ENCODE measurements around the gene TTBK2. TPM values are rescaled to one million over a fixed set of nuclear protein-coding genes. Genes with fewer than 3 reads are reported as not detected.
"Not testable (repeated sequence)": the region's sequence is repeated elsewhere in the genome, so short reads cannot be mapped to it uniquely, and the experiment has no call there.

TTBK2 gene
- total RNA-seq, 1 donor: 15.2 TPM

DNA sequence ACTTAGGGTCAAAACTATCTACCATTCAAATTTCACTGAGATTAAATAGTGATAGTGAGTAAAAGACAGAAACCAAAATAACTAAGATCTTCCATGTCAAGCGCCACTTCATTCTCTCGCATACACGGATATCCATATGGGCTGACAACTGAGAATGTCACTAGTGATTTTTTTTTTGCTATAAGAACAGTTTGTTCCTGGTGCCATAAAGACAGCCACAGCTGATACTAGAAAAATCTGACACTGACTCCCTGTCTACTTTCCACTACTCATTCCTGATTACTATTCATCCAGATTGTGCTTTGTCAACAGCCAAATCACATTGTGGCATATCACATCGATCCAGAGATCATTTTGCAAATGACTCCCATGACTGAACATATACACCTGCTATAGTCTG lies 137.9 kb downstream of the TTBK2 start:
- TF ChIP-seq, protein P1, sequence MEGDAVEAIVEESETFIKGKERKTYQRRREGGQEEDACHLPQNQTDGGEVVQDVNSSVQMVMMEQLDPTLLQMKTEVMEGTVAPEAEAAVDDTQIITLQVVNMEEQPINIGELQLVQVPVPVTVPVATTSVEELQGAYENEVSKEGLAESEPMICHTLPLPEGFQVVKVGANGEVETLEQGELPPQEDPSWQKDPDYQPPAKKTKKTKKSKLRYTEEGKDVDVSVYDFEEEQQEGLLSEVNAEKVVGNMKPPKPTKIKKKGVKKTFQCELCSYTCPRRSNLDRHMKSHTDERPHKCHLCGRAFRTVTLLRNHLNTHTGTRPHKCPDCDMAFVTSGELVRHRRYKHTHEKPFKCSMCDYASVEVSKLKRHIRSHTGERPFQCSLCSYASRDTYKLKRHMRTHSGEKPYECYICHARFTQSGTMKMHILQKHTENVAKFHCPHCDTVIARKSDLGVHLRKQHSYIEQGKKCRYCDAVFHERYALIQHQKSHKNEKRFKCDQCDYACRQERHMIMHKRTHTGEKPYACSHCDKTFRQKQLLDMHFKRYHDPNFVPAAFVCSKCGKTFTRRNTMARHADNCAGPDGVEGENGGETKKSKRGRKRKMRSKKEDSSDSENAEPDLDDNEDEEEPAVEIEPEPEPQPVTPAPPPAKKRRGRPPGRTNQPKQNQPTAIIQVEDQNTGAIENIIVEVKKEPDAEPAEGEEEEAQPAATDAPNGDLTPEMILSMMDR (IDR thresholded peaks at IDR 0.05; ENCODE audit: extremely low read depth, low read depth, low read length): no peak

DNA sequence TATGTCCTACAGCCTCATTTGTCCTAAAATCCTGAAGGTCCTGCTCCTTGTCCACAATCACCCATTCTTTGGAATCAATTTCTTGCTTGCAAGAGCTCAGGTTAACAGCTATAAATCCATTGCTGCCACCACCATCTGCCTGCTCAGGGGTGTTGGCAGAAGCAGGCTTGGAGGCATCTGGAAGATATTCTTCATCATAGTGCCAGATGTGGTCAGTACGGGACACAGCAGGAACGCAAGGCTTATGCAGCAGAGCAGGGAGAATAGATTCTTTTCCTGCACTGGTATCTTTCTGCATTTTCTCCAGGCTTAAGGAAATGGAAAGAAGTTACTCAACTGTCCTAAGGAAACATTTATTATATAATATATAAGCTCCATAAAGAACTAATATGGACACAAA lies 145.2 kb downstream of the TTBK2 start:
- H3K27me3 ChIP-seq (ENCODE audit: insufficient read depth, low read length): no peaks in the 10 kb centered on the region
- no peak overlapping the region for H3K4me3 ChIP-seq (ENCODE audit: insufficient read depth, low read length)
- TF ChIP-seq, protein P1 (IDR thresholded peaks at IDR 0.05; ENCODE audit: extremely low read depth, low read depth, low read length): no peak
- H3K4me1 ChIP-seq (ENCODE audit: insufficient read depth, low read length): no peaks in the 10 kb centered on the region
- H3K79me2 ChIP-seq (ENCODE audit: insufficient read depth, low read length): no peaks in the 10 kb centered on the region
- H3K9me3 ChIP-seq (ENCODE audit: low read depth, low read length): no peaks in the 10 kb centered on the region
- H3K27ac ChIP-seq (ENCODE audit: low read depth, low read length): no peak overlapping the region
- H2AFZ ChIP-seq (ENCODE audit: low read length): no peak overlapping the region
- no peak for DNase-seq (ENCODE audit: insufficient read length, low spot score, missing footprints)
- no peaks in the 10 kb centered on the region for H4K20me1 ChIP-seq (ENCODE audit: insufficient read depth, low read length)
- no peak overlapping the region for H3K4me2 ChIP-seq (ENCODE audit: insufficient read depth, low read length)
- H3K36me3 ChIP-seq (ENCODE audit: insufficient read depth, low read length): peaks cover 12% of the 10 kb centered on the region

More for the DNA sequence above, 137.9 kb downstream of the TTBK2 start:
- Histone ChIP-seq H3K36me3 (ENCODE audit: insufficient read depth, low read length) (peaks cover 7% of the 10 kb centered on the region), H3K9me3 (ENCODE audit: low read depth, low read length) (no peaks in the 10 kb centered on the region), H3K4me1 (ENCODE audit: insufficient read depth, low read length) (no peaks in the 10 kb centered on the region), H3K79me2 (ENCODE audit: insufficient read depth, low read length) (no peaks in the 10 kb centered on the region), H3K4me3 (ENCODE audit: insufficient read depth, low read length) (no peak overlapping the region), H2AFZ (ENCODE audit: low read length) (no peak overlapping the region), H3K27ac (ENCODE audit: low read depth, low read length) (no peak overlapping the region), H4K20me1 (ENCODE audit: insufficient read depth, low read length) (no peaks in the 10 kb centered on the region), H3K27me3 (ENCODE audit: insufficient read depth, low read length) (no peaks in the 10 kb centered on the region), H3K4me2 (ENCODE audit: insufficient read depth, low read length) (no peak overlapping the region)
- DNase-seq (ENCODE audit: insufficient read length, low spot score, missing footprints): no peak

DNA sequence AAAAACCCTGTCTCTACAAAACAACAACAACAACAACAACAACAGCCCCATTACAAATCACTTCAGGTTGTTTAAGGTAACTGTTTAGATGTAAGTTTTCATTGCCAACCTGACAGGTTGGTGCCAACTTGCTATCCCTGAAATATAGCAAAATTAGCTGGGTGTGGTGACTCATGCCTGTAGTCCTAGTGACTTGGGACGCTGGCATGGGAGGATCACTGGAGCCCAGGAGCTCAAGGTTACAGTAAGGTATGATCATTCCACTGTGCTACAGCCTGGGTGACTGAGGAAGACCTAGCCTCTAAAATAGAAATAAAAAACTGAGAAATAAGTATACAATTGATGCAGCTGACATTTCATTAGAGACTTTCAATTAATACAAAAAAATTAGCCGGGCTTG lies 147.7 kb downstream of the TTBK2 start:
- H3K4me3 ChIP-seq (ENCODE audit: insufficient read depth, low read length): no peak overlapping the region
- no peaks in the 10 kb centered on the region for H3K79me2 ChIP-seq (ENCODE audit: insufficient read depth, low read length)
- no peaks in the 10 kb centered on the region for H3K27me3 ChIP-seq (ENCODE audit: insufficient read depth, low read length)
- no peak overlapping the region for H2AFZ ChIP-seq (ENCODE audit: low read length)
- peaks cover 12% of the 10 kb centered on the region for H3K36me3 ChIP-seq (ENCODE audit: insufficient read depth, low read length)
- no peak overlapping the region for H3K27ac ChIP-seq (ENCODE audit: low read depth, low read length)
- no peaks in the 10 kb centered on the region for H3K9me3 ChIP-seq (ENCODE audit: low read depth, low read length)
- no peaks in the 10 kb centered on the region for H3K4me1 ChIP-seq (ENCODE audit: insufficient read depth, low read length)
- TF ChIP-seq, protein P1 (IDR thresholded peaks at IDR 0.05; ENCODE audit: extremely low read depth, low read depth, low read length): no peak
- no peaks in the 10 kb centered on the region for H4K20me1 ChIP-seq (ENCODE audit: insufficient read depth, low read length)
- no peak for DNase-seq (ENCODE audit: insufficient read length, low spot score, missing footprints)
- no peak overlapping the region for H3K4me2 ChIP-seq (ENCODE audit: insufficient read depth, low read length)

- no peaks in the 10 kb centered on the region for H3K9me3 ChIP-seq (ENCODE audit: low read depth, low read length)
- no peaks in the 10 kb centered on the region for H4K20me1 ChIP-seq (ENCODE audit: insufficient read depth, low read length)
- DNase-seq (ENCODE audit: insufficient read length, low spot score, missing footprints): no peak
- H3K4me2 ChIP-seq (ENCODE audit: insufficient read depth, low read length): no peak overlapping the region
- no peak overlapping the region for H3K27ac ChIP-seq (ENCODE audit: low read depth, low read length)
- peaks cover 12% of the 10 kb centered on the region for H3K36me3 ChIP-seq (ENCODE audit: insufficient read depth, low read length)
- no peak overlapping the region for H2AFZ ChIP-seq (ENCODE audit: low read length)
- TF ChIP-seq, protein P1 (IDR thresholded peaks at IDR 0.05; ENCODE audit: extremely low read depth, low read depth, low read length): no peak
- no peaks in the 10 kb centered on the region for H3K27me3 ChIP-seq (ENCODE audit: insufficient read depth, low read length)
- H3K79me2 ChIP-seq (ENCODE audit: insufficient read depth, low read length): no peaks in the 10 kb centered on the region
- H3K4me3 ChIP-seq (ENCODE audit: insufficient read depth, low read length): no peak overlapping the region
- H3K4me1 ChIP-seq (ENCODE audit: insufficient read depth, low read length): no peaks in the 10 kb centered on the region
Measured at GRCh38 chr15:42772144-42772543, 148.4 kb downstream of the TTBK2 start.

GRCh38 chr15:42766109-42766508 lies 154.5 kb downstream of the TTBK2 start:
- H3K36me3 ChIP-seq (ENCODE audit: insufficient read depth, low read length); H2AFZ ChIP-seq (ENCODE audit: low read length); H4K20me1 ChIP-seq (ENCODE audit: insufficient read depth, low read length); H3K4me3 ChIP-seq (ENCODE audit: insufficient read depth, low read length); H3K27ac ChIP-seq (ENCODE audit: low read depth, low read length); H3K9me3 ChIP-seq (ENCODE audit: low read depth, low read length); DNase-seq (ENCODE audit: insufficient read length, low spot score, missing footprints); H3K79me2 ChIP-seq (ENCODE audit: insufficient read depth, low read length); H3K4me2 ChIP-seq (ENCODE audit: insufficient read depth, low read length); H3K27me3 ChIP-seq (ENCODE audit: insufficient read depth, low read length); H3K4me1 ChIP-seq (ENCODE audit: insufficient read depth, low read length): not testable (repeated sequence)

GRCh38 chr15:42764154-42764731 lies 156.3 kb downstream of the TTBK2 start:
- not testable (repeated sequence) for H3K4me1 ChIP-seq (ENCODE audit: insufficient read depth, low read length); H4K20me1 ChIP-seq (ENCODE audit: insufficient read depth, low read length); H3K4me3 ChIP-seq (ENCODE audit: insufficient read depth, low read length); H3K36me3 ChIP-seq (ENCODE audit: insufficient read depth, low read length); H3K4me2 ChIP-seq (ENCODE audit: insufficient read depth, low read length); H3K27ac ChIP-seq (ENCODE audit: low read depth, low read length); H3K79me2 ChIP-seq (ENCODE audit: insufficient read depth, low read length); H2AFZ ChIP-seq (ENCODE audit: low read length); DNase-seq (ENCODE audit: insufficient read length, low spot score, missing footprints); H3K27me3 ChIP-seq (ENCODE audit: insufficient read depth, low read length); H3K9me3 ChIP-seq (ENCODE audit: low read depth, low read length)

Data from osteoblast (primary cell).